ENCODE data around the gene DES. TPM values are rescaled to one million over a fixed set of nuclear protein-coding genes. Genes with fewer than 3 reads are reported as not detected.

Gene DES
- total RNA-seq: not detected in 2 replicates

DNA sequence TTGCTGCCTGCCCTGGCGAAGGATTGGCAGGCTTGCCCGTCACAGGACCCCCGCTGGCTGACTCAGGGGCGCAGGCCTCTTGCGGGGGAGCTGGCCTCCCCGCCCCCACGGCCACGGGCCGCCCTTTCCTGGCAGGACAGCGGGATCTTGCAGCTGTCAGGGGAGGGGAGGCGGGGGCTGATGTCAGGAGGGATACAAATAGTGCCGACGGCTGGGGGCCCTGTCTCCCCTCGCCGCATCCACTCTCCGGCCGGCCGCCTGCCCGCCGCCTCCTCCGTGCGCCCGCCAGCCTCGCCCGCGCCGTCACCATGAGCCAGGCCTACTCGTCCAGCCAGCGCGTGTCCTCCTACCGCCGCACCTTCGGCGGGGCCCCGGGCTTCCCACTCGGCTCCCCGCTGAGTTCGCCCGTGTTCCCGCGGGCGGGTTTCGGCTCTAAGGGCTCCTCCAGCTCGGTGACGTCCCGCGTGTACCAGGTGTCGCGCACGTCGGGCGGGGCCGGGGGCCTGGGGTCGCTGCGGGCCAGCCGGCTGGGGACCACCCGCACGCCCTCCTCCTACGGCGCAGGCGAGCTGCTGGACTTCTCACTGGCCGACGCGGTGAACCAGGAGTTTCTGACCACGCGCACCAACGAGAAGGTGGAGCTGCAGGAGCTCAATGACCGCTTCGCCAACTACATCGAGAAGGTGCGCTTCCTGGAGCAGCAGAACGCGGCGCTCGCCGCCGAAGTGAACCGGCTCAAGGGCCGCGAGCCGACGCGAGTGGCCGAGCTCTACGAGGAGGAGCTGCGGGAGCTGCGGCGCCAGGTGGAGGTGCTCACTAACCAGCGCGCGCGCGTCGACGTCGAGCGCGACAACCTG, at the start of gene DES:
Gene DES (plus strand): TSS at position 223 of the 857 bp plus-strand sequence. CDS start 86 bp downstream, at position 309.
- H3K27ac Mint-ChIP-seq: no peak within 1 kb of the TSS
- peaks cover under 1% of the 10 kb centered on the region for H3K9me3 Mint-ChIP-seq
- DNase-seq (no peak), ATAC-seq (ENCODE audit: low read depth) (no peak)
- no peak within 1 kb of the TSS for H3K4me3 Mint-ChIP-seq
- peaks cover 45% of the 10 kb centered on the region for H3K27me3 Mint-ChIP-seq
- intact Hi-C loops (cut with micrococcal nuclease): no loop called here
- CTCF ChIA-PET: no interaction called here
- TF ChIP-seq, protein P1, sequence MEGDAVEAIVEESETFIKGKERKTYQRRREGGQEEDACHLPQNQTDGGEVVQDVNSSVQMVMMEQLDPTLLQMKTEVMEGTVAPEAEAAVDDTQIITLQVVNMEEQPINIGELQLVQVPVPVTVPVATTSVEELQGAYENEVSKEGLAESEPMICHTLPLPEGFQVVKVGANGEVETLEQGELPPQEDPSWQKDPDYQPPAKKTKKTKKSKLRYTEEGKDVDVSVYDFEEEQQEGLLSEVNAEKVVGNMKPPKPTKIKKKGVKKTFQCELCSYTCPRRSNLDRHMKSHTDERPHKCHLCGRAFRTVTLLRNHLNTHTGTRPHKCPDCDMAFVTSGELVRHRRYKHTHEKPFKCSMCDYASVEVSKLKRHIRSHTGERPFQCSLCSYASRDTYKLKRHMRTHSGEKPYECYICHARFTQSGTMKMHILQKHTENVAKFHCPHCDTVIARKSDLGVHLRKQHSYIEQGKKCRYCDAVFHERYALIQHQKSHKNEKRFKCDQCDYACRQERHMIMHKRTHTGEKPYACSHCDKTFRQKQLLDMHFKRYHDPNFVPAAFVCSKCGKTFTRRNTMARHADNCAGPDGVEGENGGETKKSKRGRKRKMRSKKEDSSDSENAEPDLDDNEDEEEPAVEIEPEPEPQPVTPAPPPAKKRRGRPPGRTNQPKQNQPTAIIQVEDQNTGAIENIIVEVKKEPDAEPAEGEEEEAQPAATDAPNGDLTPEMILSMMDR (IDR thresholded peaks at IDR 0.05): no peak
- H3K36me3 Mint-ChIP-seq (ENCODE audit: low read depth): no peaks in the 10 kb centered on the region
- POLR2A ChIA-PET: no interaction called here
- no peaks in the 10 kb centered on the region for H3K4me1 Mint-ChIP-seq

DNA sequence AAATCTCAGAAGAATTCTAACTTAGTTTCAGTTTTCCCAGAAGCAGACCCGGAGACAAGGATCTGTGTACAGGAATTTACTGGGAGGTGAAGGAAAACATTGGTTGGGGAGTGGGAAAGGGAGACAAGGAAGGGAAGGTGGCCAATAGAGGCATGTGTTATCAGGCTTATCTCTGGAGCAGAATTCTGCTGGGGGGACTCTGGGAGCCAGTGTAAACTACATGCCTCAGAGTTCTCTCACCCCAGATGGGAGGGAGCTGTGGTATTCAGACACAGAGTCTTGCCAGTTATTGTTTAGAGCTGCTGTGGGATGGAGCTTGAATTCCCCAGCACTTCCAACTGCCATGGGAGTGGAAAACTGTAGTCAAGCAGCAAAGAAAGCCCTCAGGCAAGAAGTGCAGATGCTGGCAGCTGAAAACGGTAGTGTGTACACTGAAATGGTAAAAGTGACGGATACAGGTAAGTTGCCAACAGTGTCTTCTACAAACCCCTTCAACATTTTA, 49.4 kb upstream of the DES start:
- DNase-seq: no peak
- ChIA-PET CTCF (interaction anchor here (1.4 kb wide), 1 partner anchor 17 kb away, joined by 3 read pairs; no protein-coding TSS in a partner anchor), POLR2A (no interaction called here)
- H3K9me3 Mint-ChIP-seq: no peaks in the 10 kb centered on the region
- H3K4me1 Mint-ChIP-seq: no peaks in the 10 kb centered on the region
- intact Hi-C loops (cut with micrococcal nuclease): no loop called here
- ATAC-seq (ENCODE audit: low read depth): no peak
- no peak overlapping the region for H3K27ac Mint-ChIP-seq
- TF ChIP-seq, protein P1 (IDR thresholded peaks at IDR 0.05): no peak
- H3K27me3 Mint-ChIP-seq: no peaks in the 10 kb centered on the region
- no peak overlapping the region for H3K4me3 Mint-ChIP-seq
- H3K36me3 Mint-ChIP-seq (ENCODE audit: low read depth): peaks cover 12% of the 10 kb centered on the region

DNA sequence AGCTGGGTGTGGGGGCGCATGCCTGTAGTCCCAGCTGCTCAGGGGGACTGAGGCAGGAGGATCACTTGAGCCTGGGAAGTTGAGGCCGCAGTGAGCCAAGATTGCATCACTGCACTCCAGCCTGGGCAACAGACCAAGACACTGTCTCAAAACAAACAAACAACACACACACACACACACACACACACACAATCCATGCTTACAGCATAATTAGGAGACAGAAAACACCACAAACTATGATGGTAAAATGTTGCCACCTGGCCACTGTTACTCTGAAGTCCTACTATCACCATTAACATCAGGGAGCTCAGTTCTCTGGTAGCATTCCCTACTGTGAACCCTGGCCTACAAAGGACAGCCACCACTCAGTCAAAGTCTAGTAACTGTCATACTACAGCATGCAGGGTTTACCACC, 48.7 kb upstream of the DES start:
- POLR2A ChIA-PET: interaction anchor here (0.6 kb wide), 1 partner anchor 556 kb away, joined by 3 read pairs; no protein-coding TSS in a partner anchor
- no peak overlapping the region for H3K27ac Mint-ChIP-seq
- TF ChIP-seq, protein P1 (IDR thresholded peaks at IDR 0.05): no peak

DNA sequence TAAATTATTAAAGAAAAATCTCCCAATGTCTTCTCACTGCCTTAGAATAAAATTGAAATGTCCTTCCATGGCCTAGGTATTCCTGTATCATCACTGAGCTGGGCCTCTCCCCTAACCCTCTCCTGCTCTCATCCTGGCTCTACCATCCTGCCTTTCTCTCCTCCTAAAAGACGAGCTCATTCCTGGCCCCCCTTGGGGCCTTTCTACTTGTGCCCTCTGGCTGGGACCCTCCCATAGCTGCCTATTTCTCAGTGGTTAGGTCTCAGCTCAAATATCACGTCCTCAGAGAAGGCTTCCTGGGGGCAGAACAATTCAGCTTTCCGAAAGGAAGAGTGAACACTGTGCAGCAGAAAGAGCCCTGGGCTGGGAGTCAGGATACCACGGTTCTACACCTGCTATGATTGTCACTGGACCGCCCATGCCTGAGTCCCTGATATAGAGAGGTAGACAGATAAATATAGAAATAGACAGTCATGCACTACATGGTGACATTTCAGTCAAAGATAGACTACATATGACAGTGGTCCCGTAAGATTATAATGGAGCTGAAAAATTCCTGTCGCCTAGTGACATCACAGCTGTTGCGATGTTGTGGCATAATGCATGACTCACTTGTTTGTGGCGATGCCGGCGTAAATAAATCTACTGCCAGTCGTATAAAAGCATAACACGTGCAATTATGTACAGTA, 39.9 kb upstream of the DES start:
- intact Hi-C loops (cut with micrococcal nuclease): no loop called here
- Mint-ChIP-seq H3K9me3 (no peaks in the 10 kb centered on the region), H3K27me3 (no peaks in the 10 kb centered on the region), H3K4me1 (no peaks in the 10 kb centered on the region), H3K4me3 (no peak overlapping the region), H3K36me3 (ENCODE audit: low read depth) (peaks cover 66% of the 10 kb centered on the region), H3K27ac (no peak overlapping the region)
- TF ChIP-seq, protein P1 (IDR thresholded peaks at IDR 0.05): no peak
- DNase-seq (no peak), ATAC-seq (ENCODE audit: low read depth) (no peak)
- POLR2A ChIA-PET: interaction anchor here (0.9 kb wide), 1 partner anchor 10 kb away, joined by 7 read pairs; the partner anchor contains the start of gene DNPEP
- CTCF ChIA-PET: no interaction called here

More for the DNA sequence above, 48.7 kb upstream of the DES start:
- intact Hi-C loops (cut with micrococcal nuclease): no loop called here
- ATAC-seq (ENCODE audit: low read depth) (no peak), DNase-seq (no peak)
- H3K36me3 Mint-ChIP-seq (ENCODE audit: low read depth): peaks cover 19% of the 10 kb centered on the region
- no peaks in the 10 kb centered on the region for H3K9me3 Mint-ChIP-seq
- H3K4me1 Mint-ChIP-seq: no peaks in the 10 kb centered on the region
- CTCF ChIA-PET: interaction anchor here (1.4 kb wide), 1 partner anchor 18 kb away, joined by 3 read pairs; no protein-coding TSS in a partner anchor
- H3K27me3 Mint-ChIP-seq: no peaks in the 10 kb centered on the region
- no peak overlapping the region for H3K4me3 Mint-ChIP-seq

DNA sequence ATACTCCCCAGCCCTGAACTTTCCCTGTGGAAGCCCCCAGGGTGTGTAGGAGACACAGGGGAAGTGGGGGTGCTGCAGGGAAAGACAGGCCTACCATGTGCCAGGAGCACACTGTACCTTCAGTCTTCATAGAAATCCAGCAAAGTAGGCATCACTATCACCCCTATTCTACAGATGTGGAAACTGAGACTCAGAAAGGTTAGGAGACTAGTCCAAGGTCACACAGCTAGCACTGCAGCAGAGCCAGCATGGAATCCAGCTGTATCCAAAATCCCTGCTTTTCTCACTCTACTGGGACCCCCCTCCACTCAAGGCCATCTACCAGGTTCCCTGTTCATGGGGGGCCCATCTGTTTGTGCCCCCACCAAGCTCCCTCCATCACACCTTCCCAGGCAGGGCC, 37.3 kb upstream of the DES start:
- H3K9me3 Mint-ChIP-seq: no peaks in the 10 kb centered on the region
- TF ChIP-seq, protein P1 (IDR thresholded peaks at IDR 0.05): no peak
- ATAC-seq (ENCODE audit: low read depth): no peak
- ChIA-PET CTCF (no interaction called here), POLR2A (no interaction called here)
- intact Hi-C loops (cut with micrococcal nuclease): loop anchor here (10.0 kb wide), 1 partner anchor 976 kb away; no protein-coding TSS in a partner anchor
- H3K36me3 Mint-ChIP-seq (ENCODE audit: low read depth): peaks cover 71% of the 10 kb centered on the region
- H3K27me3 Mint-ChIP-seq: no peaks in the 10 kb centered on the region
- H3K27ac Mint-ChIP-seq: no peak overlapping the region
- DNase-seq: no peak
- no peak overlapping the region for H3K4me3 Mint-ChIP-seq
- no peaks in the 10 kb centered on the region for H3K4me1 Mint-ChIP-seq
